ENCODE measurements around the gene NDUFAF3.

NDUFAF3 gene

GRCh38 chr3:49019941-49020329 is 2.0 kb upstream of the NDUFAF3 start:
- no peak for DNase-seq

DNA sequence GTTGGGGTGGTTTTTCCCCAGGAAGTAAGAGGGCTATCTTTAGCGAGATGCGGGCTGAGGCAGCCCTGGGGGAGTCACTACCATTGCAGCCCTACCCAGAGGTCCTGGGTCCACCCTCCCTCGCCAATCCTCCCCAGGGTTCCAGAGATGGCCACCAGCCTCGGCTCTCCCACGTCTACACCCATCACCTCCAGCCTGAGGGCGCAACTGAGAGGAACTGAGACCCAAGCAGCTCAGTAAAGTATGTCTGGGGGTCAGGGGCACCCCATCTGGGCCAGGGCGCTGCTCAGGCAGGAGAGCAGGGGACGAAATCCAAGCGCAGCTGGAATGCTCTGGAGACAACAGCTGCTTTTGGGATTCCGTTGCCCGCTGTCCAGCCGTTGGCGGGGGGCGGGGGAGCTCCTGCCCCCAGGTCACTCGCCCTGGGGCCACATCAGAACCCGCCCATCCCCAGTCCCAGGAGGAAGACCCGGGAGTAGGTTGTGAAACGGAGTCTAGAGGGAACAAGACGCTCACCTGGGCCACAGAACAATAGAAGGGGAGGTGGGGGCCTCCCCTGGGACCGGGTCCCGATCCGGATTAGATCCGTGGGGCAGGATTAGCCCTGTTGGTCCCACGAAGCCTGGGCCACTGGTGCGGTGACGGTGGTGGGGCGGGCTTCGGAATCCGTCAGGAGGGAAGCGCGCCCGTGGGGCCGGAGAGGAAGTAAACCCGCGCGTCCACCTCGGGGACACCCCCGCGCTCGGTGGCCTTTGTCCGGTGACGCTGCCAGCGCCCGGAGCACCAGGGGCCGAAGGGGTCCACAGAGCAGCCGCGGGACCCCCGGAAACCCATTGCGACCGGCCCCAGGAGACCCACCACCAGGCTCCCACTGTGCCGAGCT is 1.4 kb upstream of the NDUFAF3 start:
- DNase-seq: peak in 3 of 6 experiments; percentile 9 to 29 (median 23)

GRCh38 chr3:49021213-49021812 is 608 bp upstream of the NDUFAF3 start:
- peak; percentile 95 to 98 (median 96) for DNase-seq

- no peak for DNase-seq
These were observed 809 bp downstream of the NDUFAF3 start for GRCh38 chr3:49022688-49023171.

- no peak for DNase-seq
These were observed 1.9 kb downstream of the NDUFAF3 start for GRCh38 chr3:49023775-49024174.

- no peak for DNase-seq
These were observed 2.5 kb downstream of the NDUFAF3 start for GRCh38 chr3:49024449-49024848.

- DNase-seq: no peak
These were observed 3.3 kb downstream of the NDUFAF3 start for GRCh38 chr3:49025005-49025792.

DNA sequence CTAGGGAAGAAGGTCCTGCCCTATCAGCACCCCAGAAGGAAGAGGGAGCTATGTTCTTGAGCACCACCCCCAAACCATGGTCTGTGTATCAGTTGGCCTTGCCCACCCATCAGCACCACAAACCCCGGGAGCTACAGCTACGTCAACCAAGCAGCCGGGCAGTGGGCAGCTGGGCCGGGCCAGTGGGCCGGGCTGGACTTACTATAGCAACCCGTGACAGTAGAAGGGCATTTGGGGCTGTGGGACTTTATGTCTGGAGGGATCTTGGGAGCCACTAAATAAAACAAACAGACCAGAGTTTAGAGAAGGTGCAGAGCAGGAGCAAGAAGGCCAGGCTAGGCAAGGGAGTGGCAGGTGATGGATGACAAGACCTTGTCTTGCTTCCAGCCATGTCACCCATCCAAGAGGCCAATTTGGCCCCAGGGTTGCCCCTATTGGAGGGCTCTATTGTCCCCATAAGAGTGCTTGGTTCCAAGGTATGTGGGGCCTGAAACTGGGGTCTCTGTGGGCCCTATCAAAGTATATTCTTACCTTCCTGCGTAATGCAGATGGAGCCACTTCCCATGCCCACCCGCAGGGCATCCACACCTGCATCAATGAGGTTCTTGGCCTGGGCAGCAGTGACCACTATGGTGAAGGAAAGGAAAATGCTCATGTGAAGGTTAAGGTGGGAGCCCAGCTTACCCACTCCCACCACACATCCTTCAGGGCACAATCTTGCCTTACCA is 4.0 kb downstream of the NDUFAF3 start:
- DNase-seq: no peak

GRCh38 chr3:49026536-49026935 is 4.6 kb downstream of the NDUFAF3 start:
- no peak for DNase-seq

DNA sequence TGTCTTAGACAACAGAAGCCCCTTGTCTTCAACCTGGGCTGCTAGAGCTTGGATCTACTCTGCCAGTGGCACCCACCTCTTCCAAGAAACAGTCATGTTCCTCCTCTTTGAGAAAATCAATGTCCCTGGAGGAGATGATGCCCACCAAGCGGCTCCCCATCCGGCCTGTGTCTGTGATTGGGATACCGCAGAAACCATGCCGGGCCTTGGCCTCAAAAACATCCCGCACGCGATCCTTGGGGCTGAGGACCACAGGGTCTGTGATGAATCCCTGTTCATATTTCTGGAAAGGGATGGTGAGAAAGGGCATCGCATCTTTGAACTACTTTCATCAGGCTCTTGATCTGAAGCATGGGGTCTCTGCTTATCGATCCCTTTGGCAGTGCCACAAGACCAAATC is 5.7 kb downstream of the NDUFAF3 start:
- DNase-seq: no peak

DNA sequence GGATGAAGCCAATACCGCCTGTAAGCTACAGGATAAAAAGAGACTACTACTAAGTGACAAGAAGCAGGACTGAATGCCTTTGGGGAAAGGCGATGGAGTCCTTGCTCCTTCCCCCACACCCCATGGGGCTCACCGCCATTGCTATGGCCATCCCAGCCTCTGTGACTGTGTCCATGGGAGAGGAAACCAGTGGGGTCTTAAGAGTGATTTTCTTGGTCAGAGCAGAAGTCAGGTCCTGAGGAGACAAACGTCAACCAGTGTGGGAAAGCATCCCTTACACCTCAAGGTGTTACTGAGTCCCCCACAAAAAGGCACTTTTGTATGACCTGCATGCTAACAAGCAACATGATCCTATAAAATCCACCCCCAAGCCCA is 6.4 kb downstream of the NDUFAF3 start:
- DNase-seq: no peak

DNA sequence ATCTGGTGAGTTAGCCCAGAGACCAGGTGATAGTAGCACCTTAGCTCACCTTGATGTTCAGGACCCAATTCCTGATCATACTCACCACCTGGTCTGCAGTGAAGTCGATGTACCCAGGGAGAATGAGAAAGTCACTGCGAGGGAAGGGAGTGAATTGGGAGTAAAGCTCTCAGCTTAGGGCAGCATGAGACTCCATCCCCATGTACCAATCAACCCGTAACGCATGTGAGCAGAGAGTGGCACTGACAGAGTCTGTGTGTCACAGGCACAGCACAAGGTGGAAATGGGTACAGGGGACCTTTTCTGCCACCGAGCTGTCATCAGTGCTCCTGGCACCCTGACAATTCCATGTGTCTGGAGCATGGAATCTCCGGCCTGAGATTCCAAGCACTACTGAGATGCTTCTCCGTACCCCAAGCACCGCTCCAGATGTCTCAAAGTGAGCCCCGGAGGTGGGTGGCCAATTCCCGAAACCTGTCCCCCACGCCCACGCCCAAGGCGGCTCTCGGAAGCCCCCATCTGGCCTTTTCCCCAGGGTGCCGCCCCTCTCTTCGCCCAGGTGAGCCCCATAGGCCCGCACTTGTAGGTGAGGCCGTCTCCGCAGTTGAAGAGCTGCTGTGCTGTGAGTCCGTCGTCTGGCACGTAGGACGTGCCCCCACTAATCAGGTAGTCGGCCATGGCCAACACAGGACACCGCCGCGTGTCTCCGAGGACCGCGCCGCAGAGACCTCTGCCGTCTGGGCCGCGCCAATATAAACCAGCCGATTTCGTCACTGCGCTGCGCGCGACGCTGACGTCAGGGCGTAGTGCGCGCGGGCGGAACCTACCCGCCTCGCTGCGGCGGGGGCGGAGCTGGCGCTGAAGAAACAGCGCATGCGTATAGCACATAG is 7.0 kb downstream of the NDUFAF3 start, which contains the start of gene IMPDH2:
Gene IMPDH2, minus strand, starts transcription at position 726 of the 890 bp plus-strand sequence. Its CDS starts 48 bp downstream, at position 678.
- DNase-seq: peak; percentile 85 to 95 (median 91)

DNA sequence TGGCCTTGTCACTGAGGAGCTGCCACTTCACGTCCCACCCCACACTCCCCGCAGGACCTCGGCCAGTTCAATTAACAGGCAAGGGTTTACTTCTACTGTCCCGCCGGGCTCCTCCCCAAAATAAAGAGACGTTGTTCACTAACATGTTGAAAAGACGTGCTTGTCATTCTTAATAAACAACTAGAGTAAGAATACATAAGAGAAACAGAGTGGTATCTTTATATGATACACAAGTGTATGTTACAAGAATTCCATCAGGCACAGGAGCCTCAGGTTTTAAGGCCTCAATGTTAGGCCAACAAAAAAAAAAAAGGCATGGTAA is 7.6 kb downstream of the NDUFAF3 start:
- DNase-seq: no peak

- peak in 1 of 6 experiments; percentile 16 for DNase-seq
These were observed 8.4 kb downstream of the NDUFAF3 start for GRCh38 chr3:49030321-49030720.

DNA sequence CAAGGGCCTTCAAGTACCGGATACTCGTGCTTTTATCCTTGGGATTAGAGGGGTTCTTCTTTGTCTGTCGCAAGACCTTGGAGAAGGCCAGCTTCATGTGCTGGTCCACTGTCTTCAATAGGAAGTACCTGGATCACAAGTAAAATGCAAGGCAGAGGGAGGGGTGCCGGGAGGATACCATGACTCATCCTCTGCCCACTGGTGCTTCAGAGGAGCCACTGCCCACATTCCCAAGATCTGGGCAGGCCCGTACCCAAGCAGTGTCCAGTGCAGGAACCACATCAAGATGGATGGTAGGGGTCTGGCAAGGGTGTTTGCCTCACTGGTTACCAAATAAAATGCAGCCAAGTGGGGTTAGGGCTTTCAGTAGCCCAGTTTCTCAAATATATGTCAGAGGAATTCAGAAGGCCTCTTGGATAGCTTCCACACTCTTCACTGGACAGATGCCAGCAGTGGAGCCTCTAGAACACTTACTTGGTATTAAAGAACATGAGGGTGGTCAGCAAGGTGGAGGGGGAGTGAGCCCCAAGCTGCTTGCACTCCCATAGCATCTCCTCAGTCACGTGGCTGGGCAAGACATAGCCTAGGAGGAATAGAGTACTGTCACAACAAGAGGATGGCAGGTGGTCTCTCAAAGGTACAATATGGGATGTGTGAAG is 10.9 kb downstream of the NDUFAF3 start:
- DNase-seq: no peak

- no peak for DNase-seq
These were observed 12.7 kb downstream of the NDUFAF3 start for GRCh38 chr3:49034650-49035049.

GRCh38 chr3:49035281-49035680 is 13.4 kb downstream of the NDUFAF3 start:
- no peak for DNase-seq

DNA sequence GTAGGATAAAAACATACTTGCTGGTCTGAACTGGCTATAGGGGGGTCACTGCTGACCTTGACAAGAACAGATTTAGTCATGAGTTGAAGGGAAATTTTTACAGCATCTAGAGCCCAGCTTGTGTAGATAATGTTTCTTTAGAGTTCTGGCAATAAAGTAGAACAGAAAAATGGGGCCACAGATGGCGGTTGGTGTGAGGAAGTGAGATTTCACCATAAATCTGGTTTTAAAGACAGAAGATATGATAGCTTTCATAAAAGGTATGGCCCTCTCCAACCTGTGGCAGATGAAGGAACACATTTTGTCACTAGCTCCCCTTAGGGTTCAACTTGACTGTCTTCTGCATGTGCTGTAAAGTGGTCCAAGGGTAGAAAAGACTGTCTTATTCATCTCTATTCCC is 31.6 kb downstream of the NDUFAF3 start:
- no peak for DNase-seq

DNA sequence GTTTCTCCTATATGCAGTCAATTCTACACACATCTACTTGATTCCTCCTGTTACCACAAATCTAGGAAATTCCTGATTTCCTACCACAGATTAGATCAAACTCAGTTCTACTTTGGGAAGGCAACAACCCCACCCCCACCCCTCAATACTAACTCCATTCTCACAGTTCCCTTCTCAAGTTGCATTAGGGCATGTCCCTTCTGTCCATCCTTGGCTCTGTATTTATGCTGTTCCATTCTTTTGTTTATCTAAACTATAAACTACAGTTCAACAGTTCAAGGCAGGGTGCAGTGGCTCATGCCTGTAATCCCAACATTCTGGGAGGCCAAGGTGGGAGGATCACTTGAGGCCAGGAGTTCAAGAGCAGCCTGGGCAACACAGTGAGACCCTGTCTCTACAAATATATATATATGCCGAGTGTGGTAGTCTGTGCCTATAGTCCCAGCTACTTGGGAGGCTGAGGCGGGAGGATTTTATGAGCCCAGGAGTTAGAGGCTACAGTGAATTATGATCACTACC is 32.5 kb downstream of the NDUFAF3 start:
- no peak for DNase-seq

DNA sequence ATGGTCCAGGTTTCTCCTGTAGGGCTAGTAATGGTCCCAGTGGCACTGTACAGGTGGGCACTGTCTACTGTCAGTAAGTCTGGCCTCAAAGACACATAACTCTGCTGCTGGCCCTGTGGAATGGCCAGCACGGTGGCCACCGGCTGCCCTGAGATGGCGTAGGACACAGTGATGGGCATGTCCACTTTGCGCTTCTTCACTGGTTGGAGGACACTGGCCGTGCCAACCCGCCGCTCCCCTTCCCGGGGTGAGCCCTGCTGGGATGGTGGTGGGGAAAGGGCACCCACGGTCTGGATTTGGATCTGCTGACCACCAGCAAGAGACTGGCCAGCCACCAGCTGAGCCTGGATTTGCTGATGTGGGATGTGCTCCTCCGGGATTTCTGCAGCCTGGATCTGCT is 35.3 kb downstream of the NDUFAF3 start:
- no peak for DNase-seq

DNA sequence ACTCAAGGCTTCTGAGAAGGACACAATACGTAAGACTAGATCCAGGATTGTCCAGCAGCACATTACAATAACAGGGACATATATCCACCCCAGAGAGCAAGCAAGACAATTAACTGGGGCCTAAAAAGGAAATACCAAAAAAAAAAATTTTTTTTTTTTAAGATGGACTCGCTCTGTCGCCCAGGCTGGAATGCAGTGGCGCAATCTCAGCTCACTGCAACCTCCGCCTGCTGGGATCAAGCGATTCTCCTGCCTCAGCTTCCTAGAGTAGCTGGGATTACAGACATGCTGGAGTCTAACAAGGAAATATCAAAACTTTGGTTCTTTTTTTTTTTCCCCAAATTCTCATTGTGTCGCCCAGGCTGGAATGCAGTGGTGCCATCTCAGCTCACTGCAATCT is 36.1 kb downstream of the NDUFAF3 start:
- no peak for DNase-seq

Measured in stimulated activated naive CD4-positive, alpha-beta T cell (primary cell).